OCI-LY1 (cell line): Measurements from ENCODE around the gene GOLGA6B.
"Not testable (repeated sequence)": the region's sequence is repeated elsewhere in the genome, so short reads cannot be mapped to it uniquely, and the experiment has no call there.

ENCODE experiments used
- H2AFZ ChIP-seq: fragments of 200-600 bp; sonication (generic), shearing (Covaris generic); 2 replicates; pipeline ENCODE4 v1.6.0; 2014; ENCODE audit warnings: antibody characterized with exemption, mild to moderate bottlenecking, low read length
- H3F3A ChIP-seq: fragments of 200-600 bp; sonication (generic), shearing (Covaris generic); 2 replicates; pipeline ENCODE4 v1.6.0; 2014; ENCODE audit warnings: mild to moderate bottlenecking, antibody characterized with exemption, low read length, moderate library complexity; ENCODE audit not compliant: insufficient read depth
- H3K27ac ChIP-seq: fragments of 200-600 bp; sonication (generic); 2 replicates; pipeline ENCODE4 v1.5.1; 2014; ENCODE audit warnings: low read length, mixed run types, mild to moderate bottlenecking, low read depth; ENCODE audit not compliant: poor library complexity, severe bottlenecking
- H3K27me3 ChIP-seq: fragments of 200-600 bp; sonication (generic); 2 replicates; pipeline ENCODE4 v1.6.0; 2014; ENCODE audit warnings: antibody characterized with exemption, mild to moderate bottlenecking, low read length, moderate library complexity; ENCODE audit not compliant: insufficient read depth
- H3K36me3 ChIP-seq: fragments of 200-600 bp; sonication (generic); 2 replicates; pipeline ENCODE4 v1.6.1; 2014; ENCODE audit warnings: mild to moderate bottlenecking, antibody characterized with exemption, low read length, moderate library complexity, mixed read lengths; ENCODE audit not compliant: insufficient read depth
- H3K4me1 ChIP-seq: fragments of 200-600 bp; sonication (generic); 2 replicates; pipeline ENCODE4 v1.5.1; 2014; ENCODE audit warnings: mild to moderate bottlenecking, low read length, moderate library complexity; ENCODE audit not compliant: insufficient read depth, severe bottlenecking
- H3K4me2 ChIP-seq: fragments of 200-600 bp; sonication (generic), shearing (Covaris generic); 2 replicates; pipeline ENCODE4 v1.6.1; 2014; ENCODE audit warnings: low read length
- H3K4me3 ChIP-seq: fragments of 200-600 bp; sonication (generic); 2 replicates; pipeline ENCODE4 v1.5.1; 2014; ENCODE audit warnings: low read length, low read depth, mild to moderate bottlenecking, mixed read lengths; ENCODE audit not compliant: poor library complexity, severe bottlenecking
- H3K79me2 ChIP-seq: fragments of 200-600 bp; shearing (Covaris generic); 2 replicates; pipeline ENCODE4 v1.6.1; 2016; ENCODE audit warnings: mixed run types, low read length, mixed read lengths; ENCODE audit not compliant: insufficient read depth
- H3K9ac ChIP-seq: fragments of 200-600 bp; sonication (generic), shearing (Covaris generic); 2 replicates; pipeline ENCODE4 v1.6.1; 2014; ENCODE audit warnings: mild to moderate bottlenecking, low read length, mixed read lengths
- H3K9me2 ChIP-seq: fragments of 200-600 bp; sonication (generic), shearing (Covaris generic); 2 replicates; pipeline ENCODE4 v1.6.1; 2014; ENCODE audit warnings: low read depth, mild to moderate bottlenecking, low read length, mixed read lengths
- H3K9me3 ChIP-seq: fragments of 200-600 bp; shearing (Covaris generic); 2 replicates; pipeline ENCODE4 v1.6.1; 2014; ENCODE audit warnings: low read length, mixed read lengths
- H4K20me1 ChIP-seq: fragments of 200-600 bp; sonication (generic), shearing (Covaris generic); 2 replicates; pipeline ENCODE4 v1.6.0; 2016; ENCODE audit warnings: mild to moderate bottlenecking, low read length; ENCODE audit not compliant: insufficient read depth
- EZH2 ChIP-seq: fragments of 200-600 bp; sonication (generic), shearing (Covaris generic); IDR thresholded peaks from 2 replicates; pipeline ENCODE4 v1.8.0; 2017; ENCODE audit warnings: borderline replicate concordance, mixed run types, mild to moderate bottlenecking, antibody characterized with exemption, low read length, moderate library complexity, mixed read lengths
- TF ChIP-seq, protein P1 (sequence below): fragments of 200-600 bp; sonication (generic), shearing (Covaris generic); IDR thresholded peaks from 2 replicates; pipeline ENCODE4 v1.5.1; 2017; ENCODE audit warnings: mild to moderate bottlenecking, antibody characterized with exemption, low read length, moderate library complexity, mixed read lengths

The GOLGA6B gene

DNA sequence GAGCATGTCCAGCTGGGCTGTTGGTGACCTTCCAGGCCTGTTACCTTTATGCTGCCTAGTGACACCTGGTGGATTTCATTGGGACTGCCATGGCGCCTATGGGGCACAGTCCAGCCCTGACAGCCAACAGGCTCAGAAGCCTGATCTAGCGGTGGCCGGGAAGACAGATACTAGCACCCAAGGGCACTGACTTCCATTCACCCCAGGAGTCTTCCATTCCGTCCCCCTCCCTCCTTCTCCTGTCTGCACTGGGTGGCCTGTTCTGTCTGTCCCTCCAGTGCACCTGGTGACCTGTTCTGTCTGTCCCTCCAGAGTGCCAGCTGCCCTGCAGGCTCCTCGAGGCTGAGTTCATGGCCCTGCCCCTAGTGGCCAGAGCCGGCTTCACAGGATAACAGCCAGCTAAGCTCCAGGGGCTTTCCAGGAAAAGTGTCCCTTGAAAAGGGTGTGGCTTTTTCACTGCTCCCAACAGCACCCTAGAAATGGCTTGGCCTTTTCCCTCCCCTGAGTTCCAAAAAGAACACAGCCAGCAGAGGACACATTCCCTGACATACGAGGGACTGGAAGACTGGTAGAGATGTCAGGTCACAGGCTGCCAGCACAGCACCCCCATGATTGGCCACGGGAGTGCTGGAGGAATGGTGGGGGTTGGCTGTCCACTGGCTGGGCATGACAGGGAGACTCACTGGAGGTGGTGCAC lies 16.3 kb downstream of the GOLGA6B start:
- H3K27ac ChIP-seq, result not testable (repeated sequence)

DNA sequence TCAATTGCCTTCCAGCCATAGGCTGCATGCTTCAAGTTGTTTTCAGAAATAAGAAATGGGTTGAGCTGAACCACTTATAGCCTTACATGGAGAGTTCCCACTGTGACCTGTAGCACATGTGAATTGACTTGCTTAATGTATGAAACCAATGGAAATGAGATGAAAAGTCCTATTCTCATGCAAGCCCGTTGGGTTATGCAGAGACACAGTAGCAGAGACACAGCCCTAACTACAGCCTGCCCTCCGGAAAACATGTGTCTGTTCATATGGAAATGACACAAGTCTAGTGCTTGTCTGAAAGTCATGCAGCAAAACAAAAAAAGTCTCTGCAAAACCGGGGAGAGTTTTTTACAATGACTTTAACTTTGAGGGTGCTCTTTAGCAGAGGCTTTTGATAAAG lies 17.0 kb downstream of the GOLGA6B start:
- Histone ChIP-seq H3K36me3 (no peaks in the 10 kb centered on the region), H2AFZ (no peak overlapping the region), H3F3A (no peaks in the 10 kb centered on the region), H4K20me1 (no peaks in the 10 kb centered on the region), H3K4me1 (peaks cover 13% of the 10 kb centered on the region), H3K79me2 (no peaks in the 10 kb centered on the region), H3K4me3 (no peak overlapping the region), H3K27ac (no peak overlapping the region), H3K4me2 (no peak overlapping the region), H3K9me2 (no peaks in the 10 kb centered on the region), H3K27me3 (no peaks in the 10 kb centered on the region), H3K9me3 (no peaks in the 10 kb centered on the region), H3K9ac (no peak overlapping the region)
- TF ChIP-seq EZH2, result no peak
- TF ChIP-seq, protein P1, sequence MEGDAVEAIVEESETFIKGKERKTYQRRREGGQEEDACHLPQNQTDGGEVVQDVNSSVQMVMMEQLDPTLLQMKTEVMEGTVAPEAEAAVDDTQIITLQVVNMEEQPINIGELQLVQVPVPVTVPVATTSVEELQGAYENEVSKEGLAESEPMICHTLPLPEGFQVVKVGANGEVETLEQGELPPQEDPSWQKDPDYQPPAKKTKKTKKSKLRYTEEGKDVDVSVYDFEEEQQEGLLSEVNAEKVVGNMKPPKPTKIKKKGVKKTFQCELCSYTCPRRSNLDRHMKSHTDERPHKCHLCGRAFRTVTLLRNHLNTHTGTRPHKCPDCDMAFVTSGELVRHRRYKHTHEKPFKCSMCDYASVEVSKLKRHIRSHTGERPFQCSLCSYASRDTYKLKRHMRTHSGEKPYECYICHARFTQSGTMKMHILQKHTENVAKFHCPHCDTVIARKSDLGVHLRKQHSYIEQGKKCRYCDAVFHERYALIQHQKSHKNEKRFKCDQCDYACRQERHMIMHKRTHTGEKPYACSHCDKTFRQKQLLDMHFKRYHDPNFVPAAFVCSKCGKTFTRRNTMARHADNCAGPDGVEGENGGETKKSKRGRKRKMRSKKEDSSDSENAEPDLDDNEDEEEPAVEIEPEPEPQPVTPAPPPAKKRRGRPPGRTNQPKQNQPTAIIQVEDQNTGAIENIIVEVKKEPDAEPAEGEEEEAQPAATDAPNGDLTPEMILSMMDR, result no peak

More for the DNA sequence above, 16.3 kb downstream of the GOLGA6B start:
- H4K20me1 ChIP-seq, H3F3A ChIP-seq, H3K79me2 ChIP-seq, H3K9me2 ChIP-seq, H3K9ac ChIP-seq, H3K36me3 ChIP-seq, H2AFZ ChIP-seq, H3K27me3 ChIP-seq, H3K9me3 ChIP-seq: not testable (repeated sequence)
- TF ChIP-seq, protein P1, result peak; percentile 67
- peak overlapping the region; percentile 35 for H3K4me3 ChIP-seq
- peaks cover 13% of the 10 kb centered on the region for H3K4me1 ChIP-seq
- H3K4me2 ChIP-seq, result peak overlapping the region; percentile 52

DNA sequence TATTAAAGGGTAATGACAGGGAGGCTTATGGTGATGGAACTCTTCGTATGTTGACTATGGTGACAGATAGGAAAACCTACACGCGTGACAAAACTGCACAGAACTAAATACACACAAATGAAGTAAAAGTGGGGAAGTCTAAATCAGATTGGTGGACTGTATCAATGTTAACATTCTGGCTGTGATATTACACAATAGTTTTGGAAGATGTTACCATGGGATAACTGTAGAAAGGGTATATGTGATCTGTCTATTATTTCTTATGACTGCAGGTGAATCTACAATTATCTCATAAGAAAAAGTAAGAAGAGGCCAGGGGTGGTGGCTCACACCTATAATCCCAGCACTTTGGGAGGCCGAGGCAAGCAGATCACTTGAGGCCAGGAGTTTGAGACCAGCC lies 22.3 kb downstream of the GOLGA6B start:
- no peak overlapping the region for H3K4me3 ChIP-seq
- no peak overlapping the region for H3K4me2 ChIP-seq
- H3K79me2 ChIP-seq, result no peaks in the 10 kb centered on the region
- no peaks in the 10 kb centered on the region for H3F3A ChIP-seq
- H3K9me2 ChIP-seq, result no peaks in the 10 kb centered on the region
- H3K9me3 ChIP-seq, result no peaks in the 10 kb centered on the region
- no peaks in the 10 kb centered on the region for H3K27me3 ChIP-seq
- H4K20me1 ChIP-seq, result no peaks in the 10 kb centered on the region
- H3K27ac ChIP-seq, result no peak overlapping the region
- H3K36me3 ChIP-seq, result no peaks in the 10 kb centered on the region
- no peak overlapping the region for H3K9ac ChIP-seq
- TF ChIP-seq, protein P1, result no peak
- H3K4me1 ChIP-seq, result peaks cover 8% of the 10 kb centered on the region
- H2AFZ ChIP-seq, result no peak overlapping the region
